ENCODE data around the gene CCNG1. TPM values are rescaled to one million over a fixed set of nuclear protein-coding genes. Genes with fewer than 3 reads are reported as not detected.
A peak's percentile ranks its signal among the peaks of the same experiment; 100 is the strongest.
"Not testable (repeated sequence)": the region's sequence is repeated elsewhere in the genome, so short reads cannot be mapped to it uniquely, and the experiment has no call there.

CCNG1 gene
- total RNA-seq, result 256 TPM
- polyA plus RNA-seq, result 102 TPM

- DNase-seq (ENCODE audit: extremely low spot score), result peak; percentile 95
- H3K4me1 ChIP-seq (ENCODE audit: insufficient read depth), result no peaks in the 10 kb centered on the region
Observed at GRCh38 chr5:163437309-163438182, at the start of gene CCNG1. Gene CCNG1, plus strand, starts transcription at chr5:163437595. Its CDS starts 1,662 bp downstream, at chr5:163439257.

GRCh38 chr5:163395792-163396191 lies 41.6 kb upstream of the CCNG1 start:
- no peak for DNase-seq (ENCODE audit: extremely low spot score)
- WGBS, result 98% methylated on average over 2 of the region's 2 CpGs
- H3K4me3 ChIP-seq (ENCODE audit: low read depth, low read length), result no peak overlapping the region
- H3K4me1 ChIP-seq (ENCODE audit: insufficient read depth), result no peaks in the 10 kb centered on the region
- H3K36me3 ChIP-seq (ENCODE audit: insufficient read depth), result no peaks in the 10 kb centered on the region
- H3K27ac ChIP-seq (ENCODE audit: low read depth), result no peak overlapping the region

More at GRCh38 chr5:163437309-163438182, at the start of gene CCNG1:
- Histone ChIP-seq H3K36me3 (ENCODE audit: insufficient read depth) (no peaks in the 10 kb centered on the region), H3K27ac (ENCODE audit: low read depth) (peak within 1 kb of the TSS; percentile 93), H3K4me3 (ENCODE audit: low read depth, low read length) (peak within 1 kb of the TSS; percentile 89)
- under 1% methylated on average over 51 of the region's 51 CpGs for WGBS

GRCh38 chr5:163396818-163397340 lies 40.5 kb upstream of the CCNG1 start:
- H3K27ac ChIP-seq (ENCODE audit: low read depth); H3K36me3 ChIP-seq (ENCODE audit: insufficient read depth); DNase-seq (ENCODE audit: extremely low spot score); H3K4me1 ChIP-seq (ENCODE audit: insufficient read depth); H3K4me3 ChIP-seq (ENCODE audit: low read depth, low read length): not testable (repeated sequence)
- 88% methylated on average over 9 of the region's 9 CpGs for WGBS

GRCh38 chr5:163397354-163397753 lies 40.0 kb upstream of the CCNG1 start:
- Histone ChIP-seq H3K4me3 (ENCODE audit: low read depth, low read length) (no peak overlapping the region), H3K27ac (ENCODE audit: low read depth) (no peak overlapping the region), H3K4me1 (ENCODE audit: insufficient read depth) (no peaks in the 10 kb centered on the region), H3K36me3 (ENCODE audit: insufficient read depth) (no peaks in the 10 kb centered on the region)
- no peak for DNase-seq (ENCODE audit: extremely low spot score)

GRCh38 chr5:163399923-163400322 lies 37.5 kb upstream of the CCNG1 start:
- no peaks in the 10 kb centered on the region for H3K36me3 ChIP-seq (ENCODE audit: insufficient read depth)
- no peak for DNase-seq (ENCODE audit: extremely low spot score)
- H3K4me3 ChIP-seq (ENCODE audit: low read depth, low read length), result no peak overlapping the region
- H3K4me1 ChIP-seq (ENCODE audit: insufficient read depth), result no peaks in the 10 kb centered on the region
- 85% methylated on average over 4 of the region's 4 CpGs for WGBS
- no peak overlapping the region for H3K27ac ChIP-seq (ENCODE audit: low read depth)

GRCh38 chr5:163401271-163401670 lies 36.1 kb upstream of the CCNG1 start:
- Histone ChIP-seq H3K4me3 (ENCODE audit: low read depth, low read length) (no peak overlapping the region), H3K36me3 (ENCODE audit: insufficient read depth) (no peaks in the 10 kb centered on the region), H3K4me1 (ENCODE audit: insufficient read depth) (no peaks in the 10 kb centered on the region), H3K27ac (ENCODE audit: low read depth) (no peak overlapping the region)
- no peak for DNase-seq (ENCODE audit: extremely low spot score)
- 83% methylated on average over 4 of the region's 4 CpGs for WGBS

- no peak for DNase-seq (ENCODE audit: extremely low spot score)
- H3K4me3 ChIP-seq (ENCODE audit: low read depth, low read length), result no peak overlapping the region
- WGBS, result 84% methylated on average over 2 of the region's 2 CpGs
- H3K4me1 ChIP-seq (ENCODE audit: insufficient read depth), result no peaks in the 10 kb centered on the region
- H3K27ac ChIP-seq (ENCODE audit: low read depth), result no peak overlapping the region
- no peaks in the 10 kb centered on the region for H3K36me3 ChIP-seq (ENCODE audit: insufficient read depth)
Observed at GRCh38 chr5:163402007-163402406, 35.4 kb upstream of the CCNG1 start.

GRCh38 chr5:163404364-163405173 lies 32.8 kb upstream of the CCNG1 start:
- 74% methylated on average over 10 of the region's 10 CpGs for WGBS
- no peak for DNase-seq (ENCODE audit: extremely low spot score)
- no peak overlapping the region for H3K27ac ChIP-seq (ENCODE audit: low read depth)
- H3K36me3 ChIP-seq (ENCODE audit: insufficient read depth), result no peaks in the 10 kb centered on the region
- H3K4me1 ChIP-seq (ENCODE audit: insufficient read depth), result no peaks in the 10 kb centered on the region
- H3K4me3 ChIP-seq (ENCODE audit: low read depth, low read length), result no peak overlapping the region

GRCh38 chr5:163407034-163407655 lies 30.2 kb upstream of the CCNG1 start:
- no peak for DNase-seq (ENCODE audit: extremely low spot score)

GRCh38 chr5:163408311-163408923 lies 29.0 kb upstream of the CCNG1 start:
- Histone ChIP-seq H3K27ac (ENCODE audit: low read depth) (no peak overlapping the region), H3K4me1 (ENCODE audit: insufficient read depth) (no peaks in the 10 kb centered on the region), H3K36me3 (ENCODE audit: insufficient read depth) (no peaks in the 10 kb centered on the region), H3K4me3 (ENCODE audit: low read depth, low read length) (no peak overlapping the region)
- DNase-seq (ENCODE audit: extremely low spot score), result peak; percentile 32
- 6% methylated on average over 9 of the region's 9 CpGs for WGBS

More at GRCh38 chr5:163407034-163407655, 30.2 kb upstream of the CCNG1 start:
- H3K4me1 ChIP-seq (ENCODE audit: insufficient read depth), result no peaks in the 10 kb centered on the region
- H3K27ac ChIP-seq (ENCODE audit: low read depth), result no peak overlapping the region
- no peak overlapping the region for H3K4me3 ChIP-seq (ENCODE audit: low read depth, low read length)
- H3K36me3 ChIP-seq (ENCODE audit: insufficient read depth), result no peaks in the 10 kb centered on the region
- 32% methylated on average over 2 of the region's 2 CpGs for WGBS

- no peaks in the 10 kb centered on the region for H3K4me1 ChIP-seq (ENCODE audit: insufficient read depth)
- DNase-seq (ENCODE audit: extremely low spot score), result peak; percentile 7
- no peak overlapping the region for H3K27ac ChIP-seq (ENCODE audit: low read depth)
- no peaks in the 10 kb centered on the region for H3K36me3 ChIP-seq (ENCODE audit: insufficient read depth)
- 71% methylated on average over 6 of the region's 6 CpGs for WGBS
- no peak overlapping the region for H3K4me3 ChIP-seq (ENCODE audit: low read depth, low read length)
Observed at GRCh38 chr5:163409384-163409783, 28.0 kb upstream of the CCNG1 start.

- no peaks in the 10 kb centered on the region for H3K4me1 ChIP-seq (ENCODE audit: insufficient read depth)
- no peak overlapping the region for H3K27ac ChIP-seq (ENCODE audit: low read depth)
- H3K4me3 ChIP-seq (ENCODE audit: low read depth, low read length), result no peak overlapping the region
- DNase-seq (ENCODE audit: extremely low spot score), result no peak
- WGBS, result 78% methylated on average over 2 of the region's 2 CpGs
- H3K36me3 ChIP-seq (ENCODE audit: insufficient read depth), result no peaks in the 10 kb centered on the region
Observed at GRCh38 chr5:163410505-163410904, 26.9 kb upstream of the CCNG1 start.

- not testable (repeated sequence) for H3K4me1 ChIP-seq (ENCODE audit: insufficient read depth); DNase-seq (ENCODE audit: extremely low spot score); H3K4me3 ChIP-seq (ENCODE audit: low read depth, low read length); H3K36me3 ChIP-seq (ENCODE audit: insufficient read depth); H3K27ac ChIP-seq (ENCODE audit: low read depth)
- WGBS, result 31% methylated on average over 15 of the region's 15 CpGs
Observed at GRCh38 chr5:163415673-163416072, 21.7 kb upstream of the CCNG1 start.
